ENCODE data around the gene KCNQ1OT1. TPM values are rescaled to one million over a fixed set of nuclear protein-coding genes. Genes with fewer than 3 reads are reported as not detected.

Gene KCNQ1OT1
- total RNA-seq, 4 donors from 2014 or later, result 0.21 to 1.9 (median 1.2) TPM

DNA sequence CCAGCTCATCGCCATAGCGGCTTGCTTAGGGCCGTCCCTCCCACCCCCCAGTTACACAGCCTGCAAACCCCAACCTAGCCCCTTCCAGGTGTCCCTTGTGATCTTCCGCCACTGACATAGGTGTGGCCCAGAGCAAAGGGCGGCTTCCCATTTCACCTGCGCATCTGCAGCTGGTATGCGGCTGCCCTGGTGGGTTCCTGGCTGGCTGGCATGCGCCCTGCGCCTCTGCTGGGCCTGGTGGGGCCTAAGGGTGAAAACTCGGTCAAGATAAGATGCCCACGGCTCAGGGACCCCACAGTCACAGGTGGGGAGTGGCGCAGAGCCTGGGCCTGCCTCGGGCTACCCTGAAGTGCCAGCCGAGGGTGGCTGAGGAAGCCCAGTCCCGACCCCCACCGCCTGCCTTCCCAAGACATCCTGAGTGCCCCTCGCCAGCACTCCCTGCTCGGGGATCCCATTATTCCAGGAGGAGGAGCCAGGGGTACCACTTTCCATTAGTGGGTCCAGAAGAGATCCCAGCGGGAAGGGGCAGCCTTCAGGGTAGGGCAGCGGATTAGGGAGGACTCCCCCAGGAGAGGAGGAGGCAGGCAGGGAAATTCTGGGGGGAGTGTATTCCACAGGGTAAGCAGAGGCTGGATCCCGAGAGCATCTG, 36.9 kb upstream of the KCNQ1OT1 start:
- 79% methylated on average over 3 of the region's 21 CpGs; no CpG with 5 or more reads in 1 of the 2 donors for WGBS, 2 donors
- DNase-seq, result no peak
- Histone ChIP-seq H3K27ac (no peak overlapping the region), H3K36me3 (no peaks in the 10 kb centered on the region), H3K27me3 (no peaks in the 10 kb centered on the region), H3K4me1 (peaks cover 0 to 10% (median 0%) of the 10 kb centered on the region in 3 donors), H3K4me3 (no peak overlapping the region), H3K9me3 (no peaks in the 10 kb centered on the region)
- TF ChIP-seq, protein P1, sequence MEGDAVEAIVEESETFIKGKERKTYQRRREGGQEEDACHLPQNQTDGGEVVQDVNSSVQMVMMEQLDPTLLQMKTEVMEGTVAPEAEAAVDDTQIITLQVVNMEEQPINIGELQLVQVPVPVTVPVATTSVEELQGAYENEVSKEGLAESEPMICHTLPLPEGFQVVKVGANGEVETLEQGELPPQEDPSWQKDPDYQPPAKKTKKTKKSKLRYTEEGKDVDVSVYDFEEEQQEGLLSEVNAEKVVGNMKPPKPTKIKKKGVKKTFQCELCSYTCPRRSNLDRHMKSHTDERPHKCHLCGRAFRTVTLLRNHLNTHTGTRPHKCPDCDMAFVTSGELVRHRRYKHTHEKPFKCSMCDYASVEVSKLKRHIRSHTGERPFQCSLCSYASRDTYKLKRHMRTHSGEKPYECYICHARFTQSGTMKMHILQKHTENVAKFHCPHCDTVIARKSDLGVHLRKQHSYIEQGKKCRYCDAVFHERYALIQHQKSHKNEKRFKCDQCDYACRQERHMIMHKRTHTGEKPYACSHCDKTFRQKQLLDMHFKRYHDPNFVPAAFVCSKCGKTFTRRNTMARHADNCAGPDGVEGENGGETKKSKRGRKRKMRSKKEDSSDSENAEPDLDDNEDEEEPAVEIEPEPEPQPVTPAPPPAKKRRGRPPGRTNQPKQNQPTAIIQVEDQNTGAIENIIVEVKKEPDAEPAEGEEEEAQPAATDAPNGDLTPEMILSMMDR (IDR thresholded peaks at IDR 0.05), result no peak
- no peak for TF ChIP-seq POLR2A (IDR thresholded peaks at IDR 0.05)
- intact Hi-C loops (cut with DNase I), result no loop called here

DNA sequence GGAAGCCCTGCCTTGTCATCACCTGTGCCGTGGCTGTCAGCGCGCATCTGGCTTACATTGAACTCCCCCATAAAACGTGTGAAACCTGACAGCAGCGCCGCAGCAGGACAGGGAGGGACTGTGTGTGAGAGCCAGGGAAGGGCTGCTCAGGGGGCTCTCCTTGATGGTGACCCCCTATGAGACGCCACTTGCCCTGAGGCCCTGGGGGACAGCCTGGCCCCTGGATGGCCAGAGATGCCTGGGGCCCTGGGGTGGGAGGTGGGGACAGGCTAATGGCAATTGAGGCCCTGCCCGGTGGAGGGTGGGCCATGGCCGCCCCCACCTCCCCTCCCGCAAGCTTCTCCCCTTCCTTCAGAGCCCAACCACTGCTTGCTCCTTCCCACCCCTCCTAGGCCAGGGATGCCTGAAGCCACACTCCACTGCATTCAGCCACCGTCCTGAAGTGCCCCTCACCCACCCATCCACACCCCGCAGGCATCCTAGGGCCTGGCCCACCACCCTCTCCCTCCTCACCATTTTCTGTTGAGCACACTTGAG, 35.3 kb upstream of the KCNQ1OT1 start:
- no peak overlapping the region for H3K4me3 ChIP-seq
- intact Hi-C loops (cut with DNase I), result no loop called here
- no peak for DNase-seq
- 88% methylated on average over 10 of the region's 12 CpGs; no CpG with 5 or more reads in 1 of the 2 donors for WGBS, 2 donors
- H3K4me1 ChIP-seq, result no peaks in the 10 kb centered on the region
- H3K9me3 ChIP-seq, result no peaks in the 10 kb centered on the region
- no peaks in the 10 kb centered on the region for H3K36me3 ChIP-seq
- H3K27ac ChIP-seq, result no peak overlapping the region
- TF ChIP-seq POLR2A (IDR thresholded peaks at IDR 0.05), result no peak
- TF ChIP-seq, protein P1 (IDR thresholded peaks at IDR 0.05), result no peak
- H3K27me3 ChIP-seq, result no peaks in the 10 kb centered on the region

DNA sequence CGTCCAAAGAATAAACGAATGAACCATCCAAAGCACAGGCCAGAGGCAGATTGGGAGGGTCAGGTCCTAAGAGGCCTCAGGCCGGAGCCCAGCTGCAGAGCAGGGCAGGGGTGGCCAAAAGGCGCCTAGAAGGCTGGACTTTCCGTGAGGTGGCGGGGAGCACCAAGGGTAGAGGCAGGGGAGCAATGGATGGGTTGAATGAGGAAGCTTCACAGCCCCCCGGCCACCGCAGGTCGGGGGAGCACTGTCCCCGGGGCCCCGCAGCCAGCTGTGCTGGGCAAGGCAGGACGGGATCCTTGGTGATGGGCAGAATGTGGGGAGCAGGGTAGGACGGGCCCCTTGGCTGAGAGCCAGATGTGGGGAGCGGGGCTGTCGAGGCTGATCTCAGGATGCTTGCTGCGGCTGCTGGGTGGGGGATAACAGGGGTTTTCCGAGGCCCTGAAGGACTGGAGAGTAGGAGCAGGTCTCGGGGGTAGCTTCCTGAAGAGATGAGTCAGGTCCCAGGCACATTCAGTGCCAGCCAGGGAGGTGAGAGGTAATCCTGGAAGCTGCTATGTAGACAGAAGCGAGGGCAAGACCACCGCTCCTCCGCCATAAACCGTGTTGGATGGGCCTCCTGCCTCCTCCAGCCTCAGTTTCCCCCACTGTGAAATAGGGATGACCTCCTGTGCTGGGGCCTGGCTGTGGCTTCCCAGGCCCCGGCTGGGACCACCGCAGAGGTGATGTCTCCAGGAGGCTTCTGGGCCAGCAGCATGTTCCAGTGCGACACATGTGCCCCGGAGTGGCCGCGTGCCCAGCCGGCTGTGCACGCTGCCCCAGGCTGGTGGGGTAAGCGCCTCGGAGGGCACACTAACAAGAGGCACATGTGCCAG, 34.6 kb upstream of the KCNQ1OT1 start:
- intact Hi-C loops (cut with DNase I), result no loop called here
- no peak for DNase-seq
- H3K9me3 ChIP-seq, result no peaks in the 10 kb centered on the region
- 72 to 78% methylated on average over 12 to 14 of the region's 32 CpGs for WGBS, 2 donors
- TF ChIP-seq, protein P1 (IDR thresholded peaks at IDR 0.05), result no peak
- TF ChIP-seq POLR2A (IDR thresholded peaks at IDR 0.05), result no peak
- no peaks in the 10 kb centered on the region for H3K4me1 ChIP-seq
- no peaks in the 10 kb centered on the region for H3K27me3 ChIP-seq
- no peak overlapping the region for H3K4me3 ChIP-seq
- H3K27ac ChIP-seq, result no peak overlapping the region
- H3K36me3 ChIP-seq, result no peaks in the 10 kb centered on the region

DNA sequence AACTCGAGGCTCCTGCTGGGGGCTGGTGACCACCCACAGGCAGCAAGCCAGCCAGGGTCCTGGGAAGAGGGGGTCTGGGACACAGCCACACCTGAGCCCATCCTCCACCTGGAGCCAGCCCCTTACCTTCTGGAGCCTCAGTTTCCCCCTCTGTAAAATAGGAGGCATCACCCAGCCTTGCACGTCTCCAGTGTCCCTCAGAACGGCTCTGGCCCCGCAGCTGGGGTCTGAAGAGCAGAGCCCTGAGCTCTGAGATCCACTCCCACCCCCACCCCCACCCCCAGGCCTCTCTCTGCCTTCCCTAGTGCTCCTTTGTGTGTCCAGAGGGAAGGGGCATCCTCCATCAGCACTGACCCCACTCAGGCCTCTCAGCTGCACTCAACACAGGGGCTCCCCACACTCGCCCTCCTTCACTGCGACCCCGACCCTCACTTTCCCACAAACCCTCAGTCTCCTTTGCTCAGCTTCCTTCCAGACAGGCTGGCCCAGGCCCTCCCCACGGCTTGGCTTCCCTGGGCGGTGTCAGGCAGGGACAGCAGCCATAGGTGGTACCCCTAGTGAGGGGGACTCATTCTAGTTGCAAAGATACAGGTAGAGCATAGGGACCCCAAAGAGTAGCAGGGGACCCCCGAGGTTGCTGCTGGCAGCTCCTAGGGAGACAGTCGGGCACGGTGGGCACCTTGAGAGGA, 33.3 kb upstream of the KCNQ1OT1 start:
- DNase-seq, result no peak
- WGBS, 2 donors, result 70 to 83% methylated on average over 5 to 6 of the region's 12 CpGs
- intact Hi-C loops (cut with DNase I), result no loop called here
- no peaks in the 10 kb centered on the region for H3K27me3 ChIP-seq
- no peaks in the 10 kb centered on the region for H3K9me3 ChIP-seq
- TF ChIP-seq, protein P1 (IDR thresholded peaks at IDR 0.05), result no peak
- no peak for TF ChIP-seq POLR2A (IDR thresholded peaks at IDR 0.05)
- H3K36me3 ChIP-seq, result no peaks in the 10 kb centered on the region
- H3K27ac ChIP-seq, result no peak overlapping the region
- H3K4me1 ChIP-seq, result no peaks in the 10 kb centered on the region
- no peak overlapping the region for H3K4me3 ChIP-seq

Measured in esophagus squamous epithelium (tissue), 5 donors.